Central memory CD8-positive, alpha-beta T cell (primary cell): ENCODE measurements around the gene ABCC3.
A peak's percentile ranks its signal among the peaks of the same experiment; 100 is the strongest.

Source experiments
- ATAC-seq: fragments of 150-1000 bp; cut with Tn5 transposase; replicated peaks from 2 replicates; pipeline ENCODE4 v1.10.0; 2022; ENCODE audit warnings: mild to moderate bottlenecking, moderate FRiP score, moderate number of reproducible peaks; ENCODE audit not compliant: poor library complexity, severe bottlenecking; ENCODE audit errors: extremely low read depth
- DNase-seq, 2 donors: peaks; one replicate each; pipeline ENCODE4 v3.0.0; 2021; ENCODE audit warnings: low spot score in 2 of 2
- H3K27ac Mint-ChIP-seq: one replicate; pipeline ENCODE4 v1.8.0; 2022; ENCODE audit warnings: low read depth, mild to moderate bottlenecking, moderate library complexity, mixed read lengths
- H3K27me3 Mint-ChIP-seq: one replicate; pipeline ENCODE4 v1.8.0; 2022; ENCODE audit warnings: mixed read lengths
- H3K36me3 Mint-ChIP-seq: one replicate; pipeline ENCODE4 v1.8.0; 2022; ENCODE audit warnings: mild to moderate bottlenecking, moderate library complexity, mixed read lengths; ENCODE audit not compliant: insufficient read depth
- H3K4me1 Mint-ChIP-seq: one replicate; pipeline ENCODE4 v1.8.0; 2022; ENCODE audit warnings: mixed read lengths
- H3K4me3 Mint-ChIP-seq: one replicate; pipeline ENCODE4 v1.8.0; 2022; ENCODE audit warnings: mild to moderate bottlenecking, moderate library complexity, mixed read lengths
- H3K9me3 Mint-ChIP-seq: one replicate; pipeline ENCODE4 v1.8.0; 2022; ENCODE audit warnings: mixed read lengths

ABCC3 gene

GRCh38 chr17:50661795-50662391 is 27.2 kb downstream of the ABCC3 start:
- DNase-seq = no peak
- Mint-ChIP-seq H3K36me3 (no peaks in the 10 kb centered on the region), H3K27me3 (peaks cover 35% of the 10 kb centered on the region)

GRCh38 chr17:50662632-50663225 is 28.0 kb downstream of the ABCC3 start:
- no peaks in the 10 kb centered on the region for H3K36me3 Mint-ChIP-seq
- peaks cover 12% of the 10 kb centered on the region for H3K4me1 Mint-ChIP-seq
- no peaks in the 10 kb centered on the region for H3K9me3 Mint-ChIP-seq
- DNase-seq (no peak), ATAC-seq (no peak)
- no peak overlapping the region for H3K4me3 Mint-ChIP-seq
- no peak overlapping the region for H3K27ac Mint-ChIP-seq
- peaks cover 32% of the 10 kb centered on the region for H3K27me3 Mint-ChIP-seq

More at GRCh38 chr17:50661795-50662391, 27.2 kb downstream of the ABCC3 start:
- no peak for ATAC-seq
- Mint-ChIP-seq H3K4me1 (peaks cover 12% of the 10 kb centered on the region), H3K9me3 (no peaks in the 10 kb centered on the region), H3K27ac (peak overlapping the region; percentile 32), H3K4me3 (no peak overlapping the region)

- Mint-ChIP-seq H3K27me3 (peaks cover 21% of the 10 kb centered on the region), H3K4me1 (peaks cover 12% of the 10 kb centered on the region), H3K27ac (no peak overlapping the region), H3K4me3 (no peak overlapping the region), H3K9me3 (no peaks in the 10 kb centered on the region), H3K36me3 (no peaks in the 10 kb centered on the region)
- ATAC-seq (no peak), DNase-seq (no peak)
Measured at GRCh38 chr17:50663812-50664374, 29.2 kb downstream of the ABCC3 start.

- no peak for ATAC-seq
- Mint-ChIP-seq H3K36me3 (no peaks in the 10 kb centered on the region), H3K9me3 (no peaks in the 10 kb centered on the region), H3K4me1 (peaks cover 12% of the 10 kb centered on the region), H3K27me3 (peaks cover 21% of the 10 kb centered on the region), H3K4me3 (no peak overlapping the region), H3K27ac (no peak overlapping the region)
- DNase-seq = no peak
Measured at GRCh38 chr17:50664788-50665458, 30.2 kb downstream of the ABCC3 start.

- H3K4me1 Mint-ChIP-seq = peaks cover 12% of the 10 kb centered on the region
- H3K4me3 Mint-ChIP-seq = no peak overlapping the region
- H3K27me3 Mint-ChIP-seq = peaks cover 16% of the 10 kb centered on the region
- no peak for DNase-seq
- no peak overlapping the region for H3K27ac Mint-ChIP-seq
- no peak for ATAC-seq
- H3K36me3 Mint-ChIP-seq = no peaks in the 10 kb centered on the region
- no peaks in the 10 kb centered on the region for H3K9me3 Mint-ChIP-seq
Measured at GRCh38 chr17:50665838-50666237, 31.2 kb downstream of the ABCC3 start.

- H3K4me3 Mint-ChIP-seq = no peak overlapping the region
- H3K27ac Mint-ChIP-seq = no peak overlapping the region
- ATAC-seq = no peak
- H3K9me3 Mint-ChIP-seq = no peaks in the 10 kb centered on the region
- DNase-seq = no peak
- no peaks in the 10 kb centered on the region for H3K36me3 Mint-ChIP-seq
- H3K4me1 Mint-ChIP-seq = peaks cover 8% of the 10 kb centered on the region
- peaks cover 12% of the 10 kb centered on the region for H3K27me3 Mint-ChIP-seq
Measured at GRCh38 chr17:50666316-50666715, 31.6 kb downstream of the ABCC3 start.

GRCh38 chr17:50667259-50668024 is 32.8 kb downstream of the ABCC3 start:
- DNase-seq (no peak), ATAC-seq (no peak)
- peaks cover under 1% of the 10 kb centered on the region for H3K27me3 Mint-ChIP-seq
- no peak overlapping the region for H3K4me3 Mint-ChIP-seq
- no peaks in the 10 kb centered on the region for H3K9me3 Mint-ChIP-seq
- H3K4me1 Mint-ChIP-seq = no peaks in the 10 kb centered on the region
- no peak overlapping the region for H3K27ac Mint-ChIP-seq
- H3K36me3 Mint-ChIP-seq = no peaks in the 10 kb centered on the region

- no peaks in the 10 kb centered on the region for H3K36me3 Mint-ChIP-seq
- H3K4me3 Mint-ChIP-seq = no peak overlapping the region
- no peak overlapping the region for H3K27ac Mint-ChIP-seq
- ATAC-seq = no peak
- no peak for DNase-seq
- H3K9me3 Mint-ChIP-seq = no peaks in the 10 kb centered on the region
- H3K4me1 Mint-ChIP-seq = no peaks in the 10 kb centered on the region
- no peaks in the 10 kb centered on the region for H3K27me3 Mint-ChIP-seq
Measured at GRCh38 chr17:50668025-50668837, 33.5 kb downstream of the ABCC3 start.

GRCh38 chr17:50668838-50669581 is 34.3 kb downstream of the ABCC3 start:
- no peaks in the 10 kb centered on the region for H3K36me3 Mint-ChIP-seq
- no peaks in the 10 kb centered on the region for H3K4me1 Mint-ChIP-seq
- H3K4me3 Mint-ChIP-seq = no peak overlapping the region
- ATAC-seq (no peak), DNase-seq (no peak)
- H3K27ac Mint-ChIP-seq = no peak overlapping the region
- H3K27me3 Mint-ChIP-seq = no peaks in the 10 kb centered on the region
- H3K9me3 Mint-ChIP-seq = no peaks in the 10 kb centered on the region

- ATAC-seq (no peak), DNase-seq (no peak)
- Mint-ChIP-seq H3K36me3 (no peaks in the 10 kb centered on the region), H3K9me3 (no peaks in the 10 kb centered on the region), H3K4me1 (no peaks in the 10 kb centered on the region), H3K27ac (peak overlapping the region; percentile 9), H3K27me3 (peaks cover 4% of the 10 kb centered on the region), H3K4me3 (no peak overlapping the region)
Measured at GRCh38 chr17:50672071-50672470, 37.4 kb downstream of the ABCC3 start.

- DNase-seq (no peak), ATAC-seq (no peak)
- H3K4me1 Mint-ChIP-seq = no peaks in the 10 kb centered on the region
- H3K4me3 Mint-ChIP-seq = no peak overlapping the region
- H3K9me3 Mint-ChIP-seq = no peaks in the 10 kb centered on the region
- peaks cover 13% of the 10 kb centered on the region for H3K27me3 Mint-ChIP-seq
- H3K36me3 Mint-ChIP-seq = peaks cover 2% of the 10 kb centered on the region
- no peak overlapping the region for H3K27ac Mint-ChIP-seq
Measured at GRCh38 chr17:50672831-50673551, 38.3 kb downstream of the ABCC3 start.
